Endometrial microvascular endothelial cells (primary cell): ENCODE data around the gene MT1M. TPM values are rescaled to one million over a fixed set of nuclear protein-coding genes. Genes with fewer than 3 reads are reported as not detected.

Source experiments
- in situ Hi-C: cut with HindIII; loops from 2 replicates; pipeline ENCODE4 v1.10.0; 2017; ENCODE audit warnings: low sequenced_read_pairs, low pct_unique_long_range_greater_than_20kb; ENCODE audit errors: inconsistent ontology term
- total RNA-seq: library from RNA; depleted of rRNA; stranded (reverse); fragments of >200 nt; gene quantifications from one replicate; pipeline ENCODE4 v1.2.3, GENCODE V29; 2015; ENCODE audit errors: inconsistent ontology term

Gene MT1M
- total RNA-seq, 1 donor from 2014 or later, result 4.6 TPM

DNA sequence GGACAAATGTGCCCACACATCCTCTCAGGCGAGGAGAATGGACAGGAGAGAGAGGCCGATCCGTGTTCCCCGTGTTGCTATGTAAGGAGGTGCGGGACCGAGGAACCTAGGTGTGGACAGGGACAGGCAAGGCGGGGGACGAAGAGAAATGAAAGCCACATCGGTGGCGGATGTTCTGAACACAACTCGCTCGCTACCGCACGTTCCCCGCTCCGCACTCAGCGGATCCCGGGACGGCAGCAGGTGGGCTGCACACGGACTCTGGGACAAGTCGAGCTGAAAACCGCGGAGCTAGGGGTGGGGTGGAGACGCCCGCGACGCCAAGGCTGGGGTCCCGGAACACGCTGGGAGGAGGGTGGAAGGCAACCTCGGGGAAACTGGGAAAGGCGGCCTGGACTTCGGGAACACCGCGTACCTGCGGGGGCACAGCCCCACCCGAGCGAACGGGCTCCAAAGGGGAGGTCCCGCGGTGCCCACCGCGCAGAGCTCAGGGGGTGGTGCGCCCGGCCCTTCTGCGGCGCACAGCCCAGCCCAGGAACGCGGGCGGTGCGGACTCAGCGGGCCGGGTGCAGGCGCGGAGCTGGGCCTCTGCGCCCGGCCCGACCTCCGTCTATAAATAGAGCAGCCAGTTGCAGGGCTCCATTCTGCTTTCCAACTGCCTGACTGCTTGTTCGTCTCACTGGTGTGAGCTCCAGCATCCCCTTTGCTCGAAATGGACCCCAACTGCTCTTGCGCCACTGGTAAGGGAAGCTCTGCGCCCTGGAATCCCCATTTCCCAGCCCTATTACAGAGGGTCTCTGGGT lies 7.1 kb upstream of the MT1M start, which contains the start of gene MT1E:
MT1E (plus strand) TSS at position 642 of the 803 bp plus-strand sequence; CDS start at position 713, 71 bp downstream.
- in situ Hi-C loops, result no loop called here

DNA sequence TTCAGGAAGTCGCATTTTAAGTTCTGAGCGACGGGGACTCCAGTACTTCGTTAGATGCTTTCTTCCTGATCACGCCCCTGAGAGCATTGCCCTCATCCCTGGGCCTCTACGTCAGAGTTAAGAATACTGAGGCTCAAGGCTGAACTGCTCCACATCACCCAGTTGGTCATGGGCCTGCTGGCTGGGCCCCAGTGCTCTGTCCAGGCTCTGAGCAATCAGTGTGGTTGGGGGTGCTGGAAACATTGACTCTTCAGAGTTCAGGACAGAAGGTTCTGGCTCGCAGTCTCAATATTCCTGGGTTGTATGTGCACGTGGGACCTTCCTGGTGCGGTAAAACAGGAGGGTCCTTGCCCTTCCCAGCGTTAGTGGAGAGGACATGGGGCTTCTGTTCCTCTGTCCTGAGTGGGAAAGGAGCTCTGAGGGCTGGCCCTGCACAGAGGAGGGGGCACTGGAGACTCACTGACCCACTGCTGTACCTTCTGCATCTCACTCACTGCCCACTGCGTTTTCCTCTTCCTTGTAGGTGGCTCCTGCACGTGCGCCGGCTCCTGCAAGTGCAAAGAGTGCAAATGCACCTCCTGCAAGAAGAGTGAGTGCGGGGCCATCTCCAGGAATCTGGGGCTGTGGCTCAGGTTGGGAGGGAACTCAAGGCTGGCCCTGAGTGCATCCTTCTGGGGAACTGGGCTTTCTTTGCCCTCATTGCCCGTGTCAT lies 6.4 kb upstream of the MT1M start:
- in situ Hi-C loops, result no loop called here

DNA sequence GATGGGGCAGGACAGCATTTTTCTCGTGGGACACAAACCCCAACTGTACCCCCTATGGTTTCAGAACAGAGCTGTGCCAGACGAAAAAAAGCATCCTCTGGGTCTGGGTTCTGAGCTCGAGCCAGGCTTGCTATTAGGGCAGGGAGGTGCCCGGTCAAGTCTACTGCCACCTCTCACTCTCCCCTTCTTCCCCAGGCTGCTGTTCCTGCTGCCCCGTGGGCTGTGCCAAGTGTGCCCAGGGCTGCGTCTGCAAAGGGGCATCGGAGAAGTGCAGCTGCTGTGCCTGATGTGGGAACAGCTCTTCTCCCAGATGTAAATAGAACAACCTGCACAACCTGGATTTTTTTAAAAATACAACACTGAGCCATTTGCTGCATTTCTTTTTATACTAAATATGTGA lies 5.8 kb upstream of the MT1M start:
- in situ Hi-C loops, result no loop called here

DNA sequence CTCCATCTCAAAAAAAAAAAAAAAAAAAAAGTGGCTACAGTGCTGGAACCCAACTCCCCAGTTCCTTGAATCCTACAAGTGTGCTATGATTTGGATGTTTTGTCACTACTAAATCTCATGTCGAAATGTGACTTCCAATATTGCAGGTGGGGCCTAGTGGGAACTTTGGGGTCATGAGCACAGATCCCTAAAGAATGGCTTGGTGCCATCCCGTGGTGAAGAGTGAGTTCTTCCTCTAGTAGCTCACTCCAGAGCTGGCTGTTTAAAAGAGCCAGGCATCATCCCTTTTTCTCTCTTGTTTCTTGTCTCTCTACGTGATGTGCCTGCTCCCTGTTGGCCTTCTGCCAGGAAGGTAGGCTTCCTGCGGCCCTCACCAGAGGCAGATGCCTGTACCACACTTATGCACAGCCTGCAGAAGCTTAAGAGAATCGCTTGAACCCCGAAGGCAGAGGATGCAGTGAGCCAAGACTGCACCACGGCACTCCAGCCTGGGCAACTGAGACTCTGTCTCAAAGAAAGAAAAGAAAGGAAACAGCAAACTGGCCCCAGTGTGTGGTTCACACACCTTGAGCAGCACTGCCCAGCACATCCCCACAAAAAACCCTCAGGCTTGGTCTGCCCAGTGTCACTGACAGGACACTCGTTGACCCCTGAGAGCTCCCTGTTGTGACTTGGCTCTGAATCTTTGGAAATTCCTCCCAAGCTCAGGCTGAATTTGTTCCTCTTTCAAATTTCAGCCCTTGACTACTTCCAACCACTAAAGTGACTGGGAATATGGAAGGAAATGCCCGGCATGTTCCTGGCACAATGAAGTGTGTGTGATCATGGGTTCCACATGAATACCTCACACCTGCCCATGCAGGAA lies 3.7 kb upstream of the MT1M start:
- in situ Hi-C loops, result no loop called here

DNA sequence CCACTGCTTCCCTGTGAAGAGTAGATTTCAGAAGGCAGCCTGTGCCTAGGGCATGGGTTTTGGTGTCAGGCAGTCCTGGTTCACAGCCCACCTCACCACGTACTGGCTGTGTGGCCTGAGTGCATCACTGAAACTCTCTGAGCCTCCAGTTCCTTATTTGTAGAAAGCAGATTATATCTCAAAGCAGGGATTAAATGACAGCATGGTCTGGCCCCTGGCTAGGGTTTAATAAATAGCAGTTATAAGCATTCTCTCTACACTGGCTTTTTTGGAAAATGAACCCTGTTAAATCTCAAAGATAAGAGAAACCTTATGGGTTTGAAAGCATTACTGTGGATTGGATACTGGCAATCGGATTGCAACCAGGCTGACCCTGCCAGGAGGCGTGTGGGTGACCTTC lies 2.9 kb upstream of the MT1M start:
- in situ Hi-C loops, result no loop called here

DNA sequence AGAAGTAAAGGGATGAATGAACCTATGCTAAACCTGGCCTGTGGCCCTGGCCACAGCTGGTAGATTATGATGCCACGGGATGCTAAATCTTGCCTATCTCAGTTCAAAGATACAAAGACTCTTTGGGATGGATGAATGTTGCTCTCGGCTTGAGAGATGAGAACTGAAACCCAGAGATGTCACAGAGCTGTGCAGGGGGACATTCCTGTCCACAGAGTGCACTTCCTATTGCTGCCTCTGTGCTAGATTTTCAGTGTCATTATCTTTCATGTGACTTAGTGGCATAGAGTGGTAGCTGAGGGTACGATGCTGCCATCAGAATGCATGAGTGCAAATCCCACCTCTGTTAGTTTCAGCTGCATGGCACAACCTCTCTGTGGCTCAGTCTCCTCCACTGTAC lies 2.3 kb upstream of the MT1M start:
- in situ Hi-C loops, result no loop called here

DNA sequence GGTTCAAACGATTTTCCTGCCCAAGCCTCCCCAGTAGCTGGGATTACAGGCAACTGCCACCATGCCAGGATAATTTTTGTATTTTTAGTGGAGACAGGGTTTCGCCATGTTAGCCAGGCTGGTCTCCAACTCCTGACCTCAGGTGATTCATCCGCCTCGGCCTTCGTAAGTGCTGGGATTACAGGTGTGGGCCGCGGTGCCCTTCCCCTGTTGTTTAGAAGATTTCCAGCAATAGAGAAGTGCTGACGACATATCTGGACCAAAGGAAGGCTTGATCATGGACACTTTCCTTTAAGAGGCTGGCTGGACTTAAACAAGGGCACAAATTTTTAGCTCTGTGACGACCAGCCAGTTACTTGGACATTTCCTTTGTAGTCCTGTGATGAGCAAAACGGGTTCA lies 1.3 kb upstream of the MT1M start:
- in situ Hi-C loops, result no loop called here

DNA sequence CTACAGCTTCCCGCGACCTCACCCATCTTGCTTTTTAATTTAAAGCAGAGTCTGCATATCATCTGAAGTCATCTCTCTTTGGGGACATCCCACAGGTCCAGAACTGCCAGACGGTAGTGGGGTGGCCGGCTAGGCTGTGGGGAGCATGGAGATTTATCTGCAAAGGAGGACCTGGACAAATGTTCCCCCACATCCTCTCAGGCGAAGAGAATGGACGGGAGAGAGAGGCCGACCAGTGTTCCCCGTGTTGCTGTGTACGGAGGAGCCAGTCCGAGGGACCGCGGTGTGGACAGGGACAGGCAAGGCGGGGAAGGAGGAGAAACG lies 665 bp upstream of the MT1M start:
- in situ Hi-C loops, result no loop called here

DNA sequence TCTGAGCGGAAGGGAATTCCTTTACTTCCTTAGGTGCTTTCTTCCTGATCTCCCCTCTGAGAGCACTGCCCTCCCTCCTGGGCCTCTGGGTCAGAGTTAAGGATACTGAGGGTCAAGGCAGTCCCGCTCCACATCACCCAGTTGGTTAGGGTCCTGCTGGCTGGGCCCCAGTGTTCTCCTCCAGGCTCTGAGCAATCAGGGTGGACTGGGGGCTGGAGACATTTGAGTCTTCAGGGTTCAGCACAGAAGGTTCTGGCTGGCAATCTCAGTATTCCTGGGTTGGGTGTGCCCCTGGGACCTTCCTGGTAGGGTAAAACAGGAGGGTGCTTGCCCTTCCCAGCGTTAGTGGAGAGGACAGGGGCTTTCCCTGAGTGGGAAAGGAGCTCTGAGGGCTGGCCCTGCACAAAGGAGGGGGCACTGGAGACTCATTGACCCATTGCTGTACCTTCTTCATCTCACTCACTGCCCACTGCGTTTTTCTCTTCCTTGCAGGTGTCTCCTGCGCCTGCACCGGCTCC lies 448 bp downstream of the MT1M start:
- in situ Hi-C loops, result no loop called here

DNA sequence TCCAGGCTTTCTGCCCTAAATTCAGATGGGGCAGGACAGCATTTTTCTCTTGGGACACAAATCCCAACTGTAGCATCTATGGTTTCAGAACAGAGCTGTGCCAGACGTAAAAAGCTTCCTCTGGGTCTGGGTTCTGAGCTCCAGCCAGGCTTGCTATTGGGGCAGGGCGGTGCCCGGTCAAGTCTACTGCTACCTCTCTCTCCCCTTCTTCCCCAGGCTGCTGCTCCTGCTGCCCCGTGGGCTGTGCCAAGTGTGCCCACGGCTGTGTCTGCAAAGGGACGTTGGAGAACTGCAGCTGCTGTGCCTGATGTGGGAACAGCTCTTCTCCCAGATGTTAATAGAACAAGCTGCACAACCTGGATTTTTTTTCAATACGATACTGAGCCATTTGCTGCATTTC lies 1.1 kb downstream of the MT1M start:
- in situ Hi-C loops, result no loop called here

DNA sequence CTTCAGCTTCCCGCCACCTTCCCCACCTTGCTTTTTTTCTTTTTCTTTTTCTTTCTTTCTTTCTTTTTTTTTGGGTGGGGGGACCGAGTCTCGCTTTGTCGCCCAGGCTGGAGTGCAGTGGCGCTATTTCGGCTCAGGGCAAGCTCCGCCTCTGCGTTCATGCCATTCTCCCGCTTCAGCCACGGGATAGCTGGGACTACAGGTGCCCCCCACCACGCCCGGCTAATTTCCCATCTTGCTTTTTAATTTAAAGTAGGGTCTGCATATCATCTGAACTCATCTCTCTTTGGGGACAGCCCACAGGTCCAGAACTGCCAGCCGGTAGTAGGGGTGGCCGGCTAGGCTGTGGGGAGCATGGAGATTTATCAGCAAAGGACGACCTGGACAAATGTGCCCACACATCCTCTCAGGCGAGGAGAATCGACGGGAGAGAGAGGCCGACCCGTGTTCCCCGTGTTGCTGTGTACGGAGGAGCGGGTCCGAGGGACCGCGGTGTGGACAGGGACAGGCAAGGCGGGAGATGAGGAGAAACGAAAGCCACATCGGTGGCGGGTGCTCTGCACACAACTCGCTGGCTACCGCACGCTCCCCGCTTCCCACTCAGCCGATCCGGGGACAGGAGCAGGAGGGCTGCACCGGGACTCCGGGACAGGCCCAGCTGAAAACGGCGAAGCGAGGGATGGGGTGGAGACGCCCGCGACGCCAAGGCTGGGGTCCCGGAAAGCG lies 2.4 kb downstream of the MT1M start:
- in situ Hi-C loops, result no loop called here

DNA sequence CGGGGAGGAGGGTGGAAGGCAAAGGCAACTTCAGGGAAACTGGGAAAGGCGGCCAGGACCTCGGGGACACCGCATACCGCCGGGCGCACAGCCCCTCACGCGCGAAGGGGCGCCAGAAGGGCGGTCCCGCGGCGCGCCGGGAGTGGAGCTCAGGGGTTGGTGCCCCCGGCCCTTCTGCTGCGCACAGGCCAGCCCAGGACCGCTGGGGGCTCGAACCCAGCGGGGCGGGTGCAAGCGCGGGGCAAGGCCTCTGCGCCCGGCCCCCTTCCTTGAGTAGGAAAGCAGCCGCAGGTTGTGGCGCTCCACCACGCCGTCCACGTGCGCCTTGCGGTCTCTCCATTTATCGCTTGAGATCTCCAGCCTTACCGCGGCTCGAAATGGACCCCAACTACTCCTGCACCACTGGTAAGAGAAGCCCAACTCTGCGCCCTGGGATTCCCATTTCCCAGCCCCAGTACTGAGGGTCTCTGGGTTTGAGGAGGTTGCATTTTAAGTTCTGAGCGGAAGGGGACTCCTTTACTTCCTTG lies 3.0 kb downstream of the MT1M start:
- in situ Hi-C loops, result no loop called here

DNA sequence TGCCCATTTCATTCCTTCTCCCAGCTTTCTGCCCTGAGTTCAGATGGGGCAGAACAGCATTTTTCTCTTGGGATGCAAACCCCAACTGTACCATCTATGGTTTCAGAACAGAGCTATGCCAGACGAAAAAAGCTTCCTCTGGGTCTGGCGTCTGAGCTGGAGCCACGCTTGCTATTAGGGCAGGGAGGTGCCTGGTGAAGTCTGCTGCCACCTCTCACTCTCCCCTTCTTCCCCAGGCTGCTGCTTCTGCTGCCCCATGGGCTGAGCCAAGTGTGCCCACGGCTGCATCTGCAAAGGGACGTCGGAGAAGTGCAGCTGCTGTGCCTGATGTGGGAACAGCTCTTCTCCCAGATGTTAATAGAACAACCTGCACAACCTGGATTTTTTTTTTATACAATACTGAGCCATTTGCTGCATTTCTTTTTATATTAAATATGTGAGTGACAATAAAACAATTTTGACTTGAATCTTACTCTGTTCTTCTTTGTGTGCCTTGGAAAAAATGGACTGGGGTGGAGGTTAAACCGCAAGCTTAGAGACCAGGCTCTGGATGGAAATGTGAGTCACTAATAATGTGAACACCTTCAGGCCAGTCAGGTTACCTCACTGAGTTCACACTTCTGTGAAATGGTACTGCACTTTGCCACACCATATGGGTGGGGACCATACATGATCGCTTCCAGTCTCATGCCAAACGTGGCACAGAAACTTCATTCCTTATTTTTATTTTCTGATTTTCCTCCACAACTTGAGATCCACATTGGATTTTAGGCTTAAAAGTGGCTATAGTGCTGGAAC lies 4.4 kb downstream of the MT1M start:
- in situ Hi-C loops, result no loop called here

DNA sequence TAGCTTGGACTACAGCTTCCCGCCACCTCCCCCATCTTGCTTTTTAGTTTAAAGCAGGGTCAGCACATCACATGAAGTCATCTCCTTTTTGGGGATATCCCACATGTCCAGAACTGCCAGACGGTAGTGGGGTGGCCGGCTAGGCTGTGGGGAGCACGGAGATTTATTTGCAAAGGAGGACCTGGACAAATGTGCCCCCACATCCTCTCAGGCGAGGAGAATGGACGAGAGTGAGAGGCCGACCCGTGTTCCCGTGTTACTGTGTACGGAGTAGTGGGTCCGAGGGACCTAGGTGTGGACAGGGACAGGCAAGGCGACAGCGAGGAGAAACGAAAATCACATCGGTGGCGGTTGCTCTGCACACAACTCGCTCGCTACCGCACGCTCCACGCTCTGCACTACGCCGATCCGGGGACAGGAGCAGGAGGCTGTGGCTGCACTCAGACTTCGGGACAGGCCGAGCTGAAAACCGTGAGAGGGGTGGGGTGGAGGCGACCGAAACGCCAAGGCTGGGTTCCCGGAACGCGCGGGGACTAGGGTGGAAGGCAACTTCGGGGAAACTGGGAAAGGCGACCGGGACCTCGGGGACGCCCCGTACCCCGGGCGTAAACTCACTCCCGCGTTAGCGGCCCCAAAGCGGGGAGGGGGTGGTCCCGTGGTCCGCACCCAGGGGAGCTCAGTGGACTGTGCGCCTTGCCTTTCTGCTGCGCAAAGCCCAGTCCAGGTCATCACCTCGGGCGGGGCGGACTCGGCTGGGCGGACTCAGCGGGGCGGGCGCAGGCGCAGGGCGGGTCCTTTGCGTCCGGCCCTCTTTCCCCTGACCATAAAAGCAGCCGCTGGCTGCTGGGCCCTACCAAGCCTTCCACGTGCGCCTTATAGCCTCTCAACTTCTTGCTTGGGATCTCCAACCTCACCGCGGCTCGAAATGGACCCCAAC lies 5.6 kb downstream of the MT1M start, which contains the start of gene MT1A:
MT1A (plus strand) TSS at position 853 of the 937 bp plus-strand sequence; CDS start at position 926, 73 bp downstream.
- in situ Hi-C loops, result no loop called here

DNA sequence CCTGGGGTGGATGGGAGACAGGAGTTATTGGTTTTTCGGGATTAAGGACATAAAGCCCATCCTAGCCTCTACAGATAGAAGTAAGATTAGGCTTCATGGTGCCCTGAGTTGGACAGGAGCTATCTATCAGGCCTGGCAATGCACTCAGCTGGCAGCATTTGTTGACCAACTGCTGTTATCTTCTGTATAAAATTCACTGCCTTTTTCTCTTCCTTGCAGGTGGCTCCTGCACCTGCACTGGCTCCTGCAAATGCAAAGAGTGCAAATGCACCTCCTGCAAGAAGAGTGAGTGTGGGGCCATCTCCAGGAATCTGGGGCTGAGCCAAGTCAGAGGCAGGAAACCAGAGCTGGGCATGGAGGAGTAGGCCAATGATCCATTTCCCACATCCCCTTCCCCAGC lies 6.6 kb downstream of the MT1M start:
- in situ Hi-C loops, result no loop called here

DNA sequence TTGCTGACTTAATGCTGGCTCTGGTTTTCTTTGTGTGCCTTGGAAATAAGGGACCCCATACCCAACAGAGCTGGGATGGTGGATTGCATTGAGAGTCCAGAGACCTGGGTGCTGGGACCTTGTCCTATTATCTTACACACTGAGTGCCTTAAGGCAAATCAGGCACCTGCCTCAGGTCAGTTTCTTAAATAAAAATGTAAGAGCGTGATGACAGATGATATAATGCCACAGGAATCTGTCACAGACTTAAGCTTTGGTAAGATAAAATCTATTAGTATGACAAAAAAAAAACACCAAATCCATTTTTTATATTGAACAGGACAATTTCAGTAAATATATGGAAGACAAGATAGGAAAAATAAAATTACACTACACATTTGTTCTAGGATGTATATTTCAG lies 7.6 kb downstream of the MT1M start:
- in situ Hi-C loops, result no loop called here

DNA sequence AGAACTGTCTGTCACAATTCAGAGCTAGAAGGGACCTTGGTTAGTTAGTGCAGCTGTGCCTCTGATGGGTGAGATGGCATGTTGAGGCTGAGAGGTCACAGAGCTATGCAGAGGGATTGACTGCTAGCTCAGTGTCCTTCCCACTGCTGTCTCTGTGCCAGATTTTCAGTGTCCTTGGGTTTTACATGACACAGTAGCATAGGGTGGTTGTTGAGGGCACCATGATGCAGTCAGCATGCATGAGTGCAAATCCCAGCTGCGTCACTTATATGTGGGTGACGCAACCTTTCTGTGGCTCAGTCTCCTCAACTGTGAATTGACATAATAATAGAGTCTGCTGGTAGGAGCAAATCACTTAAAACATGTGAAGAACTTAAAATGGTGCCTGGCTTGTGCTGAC lies 8.7 kb downstream of the MT1M start:
- in situ Hi-C loops, result no loop called here
